GM19463 (cell line): Measurements from ENCODE around the gene MED15.
"Not testable (repeated sequence)": the region's sequence is repeated elsewhere in the genome, so short reads cannot be mapped to it uniquely, and the experiment has no call there.

ENCODE experiments used
- ATAC-seq: cut with Tn5 transposase; IDR thresholded peaks from one replicate; pipeline ENCODE4 v1.9.1; 2021; ENCODE audit warnings: mild to moderate bottlenecking, moderate library complexity; ENCODE audit not compliant: unreplicated experiment

Gene MED15

DNA sequence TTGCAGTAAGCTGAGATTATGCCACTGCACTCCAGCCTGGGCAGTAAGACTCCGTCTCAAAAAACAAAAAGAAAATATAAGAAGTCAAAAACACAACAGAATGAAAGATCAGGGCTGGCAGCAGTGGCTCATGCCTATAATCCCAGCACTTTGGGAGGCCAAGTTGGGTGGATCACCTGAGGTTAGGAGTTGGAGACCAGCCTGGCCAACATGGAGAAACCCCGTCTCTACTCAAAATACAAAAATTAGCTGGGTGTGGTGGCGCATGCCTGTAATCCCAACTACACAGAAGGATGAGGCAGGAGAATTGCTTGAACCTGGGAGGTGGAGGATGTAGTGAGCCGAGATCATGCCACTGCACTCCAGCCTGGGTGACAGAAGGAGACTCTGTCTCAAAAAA is 87.1 kb downstream of the MED15 start:
- not testable (repeated sequence) for ATAC-seq

DNA sequence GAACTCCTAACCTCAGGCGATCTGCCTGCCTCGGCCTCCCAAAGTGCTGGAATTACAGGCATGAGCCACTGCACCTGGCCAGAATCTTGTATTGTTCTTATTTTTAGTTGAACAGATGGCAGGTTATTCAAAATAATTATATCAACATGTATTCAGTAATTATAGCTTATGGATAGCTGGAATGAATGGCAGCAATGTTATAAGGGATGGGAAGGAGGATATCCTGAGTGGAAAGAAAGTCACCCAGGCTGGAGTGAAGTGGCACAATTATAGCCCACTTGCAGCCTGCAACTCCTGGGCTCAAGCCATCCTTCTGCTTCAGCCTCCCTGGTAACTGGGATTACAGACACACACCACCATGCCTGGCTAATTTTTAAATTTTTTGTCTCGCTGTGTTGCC is 88.1 kb downstream of the MED15 start:
- no peak for ATAC-seq

DNA sequence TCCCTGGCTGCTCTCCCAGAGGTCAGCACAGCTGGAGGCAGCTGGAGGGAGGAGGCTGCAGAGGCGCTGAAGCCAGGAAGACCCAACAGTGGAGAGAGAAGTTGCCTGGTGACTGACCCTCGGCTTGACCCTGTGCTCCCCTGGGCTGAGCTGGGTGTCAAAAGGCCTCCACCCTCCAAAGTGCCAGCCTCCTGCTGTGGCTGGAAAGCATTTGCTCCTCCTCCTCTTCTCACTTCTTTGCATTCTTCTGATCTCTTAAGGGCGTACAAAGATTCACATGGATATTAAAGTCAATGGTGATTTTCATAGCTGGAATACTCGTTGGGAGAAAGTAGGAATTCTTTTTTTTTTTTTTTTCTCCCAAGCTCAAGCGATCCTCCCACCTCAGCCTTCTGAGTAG is 91.7 kb downstream of the MED15 start:
- ATAC-seq: no peak

DNA sequence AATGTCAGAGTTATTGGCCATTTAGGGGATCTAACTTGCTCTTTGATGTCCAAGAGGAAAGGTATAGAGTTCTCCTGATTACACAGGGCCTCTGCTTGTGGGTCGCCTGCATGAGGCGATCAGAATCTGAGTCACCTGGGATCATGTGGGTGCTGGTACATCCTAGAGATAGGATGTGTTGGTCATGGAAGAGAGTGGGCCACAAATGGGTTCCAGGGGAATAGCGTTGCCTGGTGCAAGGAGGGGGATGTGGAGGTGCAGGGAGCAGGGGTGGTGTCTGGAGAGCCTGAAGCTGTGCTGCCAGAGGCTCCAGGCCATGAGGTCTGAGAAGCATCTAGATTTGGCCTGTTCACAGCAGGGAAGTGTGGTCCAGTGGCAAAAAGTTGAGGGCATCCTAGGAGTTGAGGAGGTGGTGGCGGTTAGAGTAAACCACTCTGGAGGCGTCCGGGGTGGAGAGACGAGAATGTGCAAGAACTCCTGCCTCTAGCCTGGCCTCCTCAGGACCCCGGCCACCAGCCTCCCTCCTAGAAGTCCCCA is 92.8 kb downstream of the MED15 start:
- ATAC-seq: no peak

DNA sequence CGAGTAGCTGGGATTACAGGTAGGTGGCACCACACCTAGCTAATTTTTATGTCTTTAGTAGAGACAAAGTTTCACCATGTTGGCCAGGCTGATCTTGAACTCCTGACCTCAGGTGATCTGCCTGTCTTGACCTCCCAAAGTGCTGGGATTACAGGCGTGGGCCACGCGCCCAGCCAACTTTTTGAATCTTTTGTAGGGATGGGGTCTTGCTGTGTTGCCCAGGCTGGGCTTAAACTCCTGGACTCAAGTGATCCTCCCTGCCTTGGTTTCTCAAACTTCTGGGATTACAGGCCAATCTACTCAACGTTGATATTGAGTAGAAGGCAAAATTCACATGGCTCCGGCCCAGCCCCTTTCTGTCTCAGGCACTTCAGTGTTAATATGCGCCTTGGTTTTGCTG is 93.9 kb downstream of the MED15 start:
- no peak for ATAC-seq

DNA sequence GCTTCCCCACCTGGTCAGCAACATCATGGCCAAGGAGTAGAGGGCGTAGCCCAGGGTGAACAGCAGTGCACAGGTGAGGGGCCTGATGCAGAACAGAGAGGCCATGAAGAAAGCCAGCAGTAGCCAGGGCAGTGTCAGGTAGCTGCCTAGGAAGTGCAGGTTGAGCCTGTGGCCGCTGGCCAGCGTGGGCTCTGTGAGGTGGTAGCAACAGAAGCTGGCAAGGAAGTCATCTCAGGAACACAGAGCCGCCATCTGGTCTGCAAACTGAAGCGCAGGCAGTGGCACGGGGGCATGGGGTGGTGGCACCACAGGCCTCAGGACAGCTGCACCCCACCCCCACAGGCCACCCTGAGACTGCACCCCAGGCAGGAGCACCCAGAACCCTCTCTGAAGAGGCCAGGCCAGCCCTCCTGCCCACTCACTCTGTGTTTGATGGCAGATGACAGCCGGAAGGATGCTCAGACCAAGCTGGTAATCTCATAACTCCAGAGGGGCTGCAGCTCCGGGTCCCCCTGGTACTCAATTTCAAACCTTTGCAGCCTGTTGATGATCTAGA is 95.3 kb downstream of the MED15 start:
- no peak for ATAC-seq

DNA sequence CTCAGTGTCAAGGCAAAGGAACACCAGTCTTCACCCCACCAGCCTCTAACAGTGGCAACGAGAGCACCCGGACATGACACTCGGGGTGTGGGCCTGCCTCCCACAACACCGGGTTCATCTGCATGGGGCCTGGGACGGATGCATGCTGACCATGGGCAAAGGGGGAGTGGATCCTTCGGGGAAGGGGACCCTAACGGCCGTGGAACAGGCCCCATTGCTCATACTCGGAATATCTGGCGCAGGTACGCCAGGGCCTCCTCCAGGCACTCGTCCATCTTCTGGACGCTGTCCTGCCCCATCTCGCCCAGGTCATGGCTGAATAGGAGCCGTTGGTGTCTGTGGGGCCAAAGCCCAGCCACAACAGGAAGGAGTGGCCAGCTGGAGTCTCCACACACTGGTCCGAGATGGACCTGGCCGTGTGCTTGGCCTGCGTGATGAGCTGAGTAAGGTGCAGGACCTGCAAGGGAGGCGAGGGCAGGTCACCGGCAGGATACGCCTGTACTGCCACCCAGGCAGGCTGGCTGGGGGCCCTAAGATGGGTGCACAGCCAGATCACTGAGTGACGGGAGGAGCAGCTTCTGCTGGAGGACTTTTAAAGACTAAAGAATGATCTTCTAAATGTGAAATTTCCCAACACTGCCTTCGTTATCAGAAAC is 96.8 kb downstream of the MED15 start:
- no peak for ATAC-seq

DNA sequence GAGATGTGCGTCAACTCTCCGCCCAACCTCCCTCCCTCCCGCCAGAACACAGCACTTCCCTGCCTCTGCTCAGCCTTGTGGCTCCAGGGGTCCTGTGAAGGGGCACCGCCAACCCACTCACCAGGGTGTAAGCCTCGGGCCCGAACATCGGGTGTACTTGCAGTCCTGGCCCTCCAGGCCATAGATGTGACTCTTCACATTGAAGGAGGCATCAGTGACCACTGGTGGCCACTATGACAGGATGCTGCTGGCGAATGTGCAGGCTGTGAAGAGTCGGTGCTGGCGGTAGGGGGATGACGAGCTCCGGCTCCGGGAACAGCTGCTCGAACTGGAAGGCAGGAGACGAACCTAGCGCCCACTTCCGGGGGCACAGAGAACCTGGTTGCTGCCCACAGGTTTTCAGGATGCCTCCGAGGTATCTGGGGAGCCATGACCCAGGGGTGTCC is 97.4 kb downstream of the MED15 start:
- ATAC-seq: no peak

DNA sequence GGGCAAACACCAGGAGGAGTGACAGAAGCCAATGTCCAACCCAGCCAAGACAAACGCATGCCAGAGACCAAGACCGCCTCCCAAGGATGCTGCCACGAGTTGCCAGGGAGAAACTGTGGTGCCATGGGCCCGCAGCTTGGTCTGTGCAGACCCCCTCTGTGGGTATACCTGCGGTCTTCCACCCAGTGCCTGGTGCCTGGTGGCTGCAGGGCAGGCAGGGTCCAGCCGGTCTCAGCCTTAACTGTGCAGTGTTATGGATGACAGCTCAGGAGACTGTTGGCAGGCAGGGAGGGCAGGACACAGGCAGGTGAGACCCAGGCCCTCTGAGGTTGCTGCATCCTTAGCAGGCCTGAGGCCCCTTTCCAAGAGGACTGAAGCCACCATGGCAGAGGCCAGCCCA is 97.9 kb downstream of the MED15 start:
- no peak for ATAC-seq

DNA sequence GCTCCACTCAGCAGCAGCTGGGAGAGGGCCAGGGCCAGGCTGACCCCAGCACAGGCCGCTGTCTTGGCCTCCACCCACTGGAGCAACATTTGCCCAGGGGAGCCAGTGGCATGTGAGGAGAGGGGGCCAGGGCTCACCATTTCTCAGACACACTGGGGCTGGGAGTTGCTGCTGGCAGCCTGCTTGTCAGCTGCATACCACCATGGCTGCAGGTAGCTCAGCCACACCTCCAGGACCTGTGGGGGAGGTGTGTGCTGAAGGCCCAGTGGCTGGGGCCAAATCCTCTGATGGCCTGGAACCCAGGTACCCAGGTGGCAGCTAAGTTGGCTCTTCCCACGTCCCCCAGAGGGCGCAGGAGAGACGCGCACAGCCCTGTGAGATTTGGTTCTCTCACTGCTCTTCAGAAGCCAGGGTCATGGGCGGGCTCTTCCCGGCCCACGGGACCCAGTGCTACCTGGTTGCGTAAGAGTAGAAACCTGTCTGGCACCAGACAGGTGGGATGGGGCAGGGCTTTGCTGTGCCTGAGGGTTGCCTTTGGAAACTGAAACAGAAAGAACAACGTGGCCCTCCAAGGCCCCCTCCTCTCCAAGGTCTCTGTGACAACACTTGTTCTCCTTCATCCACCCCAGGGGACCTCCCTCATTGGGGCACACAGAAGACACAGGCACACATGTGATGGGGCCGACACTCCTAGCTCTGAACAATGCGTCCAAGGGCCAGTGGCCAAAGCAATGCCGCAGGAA is 98.8 kb downstream of the MED15 start:
- ATAC-seq: no peak

DNA sequence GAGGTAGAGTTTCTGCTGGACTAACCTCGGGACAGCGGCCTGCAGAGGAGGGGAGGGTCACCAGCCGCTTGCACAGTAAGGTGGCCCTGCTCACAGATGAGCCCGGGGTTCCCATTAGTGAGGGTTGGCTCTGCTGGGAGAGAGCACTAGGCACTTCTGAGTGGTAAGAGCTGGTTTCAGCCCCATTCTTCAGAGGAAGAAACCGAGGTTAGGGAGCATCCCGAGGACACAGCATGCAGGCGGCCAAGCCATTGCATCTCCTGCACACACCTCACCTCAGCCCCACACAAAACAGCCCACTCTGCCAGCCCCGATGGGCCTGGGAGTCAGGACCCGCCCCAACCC is 99.3 kb downstream of the MED15 start:
- ATAC-seq: no peak

DNA sequence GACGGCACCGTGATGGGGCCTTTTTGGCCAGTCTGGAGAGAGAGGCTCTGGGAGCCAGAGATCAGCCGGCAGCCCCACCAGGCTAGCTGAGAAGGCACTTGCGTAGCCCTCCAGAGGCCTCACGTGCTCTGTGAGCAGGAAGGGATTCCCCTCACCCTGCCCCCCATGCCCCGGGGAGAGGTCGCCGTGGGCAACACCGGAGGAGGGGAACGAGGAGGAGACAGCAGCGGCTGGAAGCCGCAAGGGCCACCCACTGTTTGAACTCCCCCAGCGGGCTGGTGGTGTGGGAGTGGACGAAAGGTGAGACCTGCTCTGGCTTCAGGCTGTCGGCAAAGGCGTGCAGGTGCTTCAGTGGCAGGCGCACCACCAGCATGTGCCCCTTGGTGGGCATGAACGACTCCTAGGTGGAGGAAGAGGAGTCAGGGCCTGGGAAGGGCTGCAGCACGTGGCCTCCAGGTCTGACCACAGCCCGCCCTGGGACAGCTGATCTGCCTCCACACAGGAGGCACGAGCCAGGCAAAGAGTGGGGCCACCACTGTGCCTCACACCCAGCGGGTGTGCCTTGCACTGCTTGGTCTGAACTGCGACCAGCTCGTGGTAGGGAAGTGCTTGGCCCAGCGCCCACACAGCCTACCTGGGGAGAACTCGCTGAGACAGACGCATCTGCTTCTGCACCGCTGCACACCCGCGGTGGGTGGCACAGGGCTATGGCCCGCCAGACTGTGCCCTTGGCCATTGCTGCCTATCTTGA is 99.9 kb downstream of the MED15 start:
- ATAC-seq: no peak

DNA sequence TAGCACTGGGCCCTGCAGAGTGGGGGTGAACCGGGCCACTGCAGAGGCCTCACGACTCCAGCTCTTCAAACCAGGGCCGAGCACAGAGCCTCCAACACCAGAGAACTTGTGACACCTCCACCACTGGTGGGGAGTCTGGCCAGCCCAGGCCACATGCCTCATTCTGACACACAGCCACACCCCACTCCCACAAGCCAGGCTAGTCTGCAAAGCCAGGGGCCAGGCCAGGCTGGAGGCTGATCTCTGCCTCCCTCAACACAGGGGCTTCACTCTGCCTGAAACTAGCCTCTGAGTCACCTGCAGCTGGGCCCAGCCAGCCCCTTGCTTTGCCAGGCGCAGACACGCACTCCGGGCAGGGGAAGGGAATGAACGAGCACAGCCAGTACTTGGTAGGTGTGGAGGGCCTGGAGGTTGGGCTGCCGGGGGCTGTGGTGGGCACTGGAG is 102.9 kb downstream of the MED15 start:
- ATAC-seq: no peak

DNA sequence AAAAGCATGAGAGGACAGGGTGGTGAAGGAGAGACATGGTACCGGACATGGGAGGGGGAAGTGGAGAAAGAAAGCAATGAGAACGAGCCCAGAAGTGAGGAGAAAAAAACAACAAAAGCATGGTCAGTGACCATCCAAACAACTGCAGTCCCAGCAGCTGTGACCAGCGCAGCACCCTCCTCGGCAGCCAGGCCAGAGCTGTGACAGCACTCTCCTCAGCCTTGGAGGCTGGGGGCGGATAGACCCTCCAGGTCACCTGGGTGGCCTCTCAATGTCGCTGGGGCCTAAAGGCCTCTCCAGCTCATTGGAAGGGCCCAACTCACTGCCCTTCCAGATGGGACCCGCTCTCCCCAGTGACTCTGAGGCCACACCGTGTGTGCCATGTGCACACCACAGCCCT is 103.3 kb downstream of the MED15 start:
- ATAC-seq: no peak

DNA sequence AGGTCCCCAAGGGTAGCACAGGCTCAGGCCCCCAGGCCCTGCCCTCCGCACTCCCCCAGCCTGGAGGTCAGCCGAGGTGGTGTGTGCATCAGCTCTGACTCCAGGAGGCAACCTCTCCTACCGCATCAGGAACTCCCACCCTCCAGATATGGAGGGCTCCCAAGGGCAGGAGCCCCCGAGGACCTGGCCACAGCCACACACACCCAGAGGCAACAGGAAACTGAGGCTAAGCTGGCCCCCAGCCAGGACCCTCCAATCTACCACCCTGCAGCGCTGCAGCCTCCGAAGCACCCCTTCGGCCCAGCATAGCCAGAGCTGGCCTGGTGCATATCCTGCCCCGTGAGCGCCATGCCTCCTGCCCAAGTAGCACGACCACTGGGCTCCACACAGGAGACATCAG is 104.0 kb downstream of the MED15 start:
- ATAC-seq: no peak

DNA sequence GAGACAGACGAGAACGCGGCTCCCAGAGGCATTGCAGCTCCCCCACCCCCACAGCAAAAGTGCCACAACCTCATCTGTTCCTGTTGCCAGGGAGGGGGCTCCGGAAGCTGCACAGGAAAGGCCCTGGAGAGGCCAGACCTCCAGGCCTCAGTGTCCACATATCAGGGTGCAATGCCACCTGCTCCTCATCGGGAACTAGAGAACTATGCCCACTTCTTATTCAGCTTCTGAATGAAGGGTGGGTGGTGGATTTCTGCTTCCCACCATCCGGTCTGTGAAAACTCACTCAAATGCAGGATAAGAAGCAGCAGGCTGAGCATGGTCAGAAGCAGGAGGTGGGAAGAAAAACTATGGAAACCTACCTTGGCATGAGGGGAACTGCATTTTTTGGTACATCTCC is 105.9 kb downstream of the MED15 start:
- no peak for ATAC-seq

DNA sequence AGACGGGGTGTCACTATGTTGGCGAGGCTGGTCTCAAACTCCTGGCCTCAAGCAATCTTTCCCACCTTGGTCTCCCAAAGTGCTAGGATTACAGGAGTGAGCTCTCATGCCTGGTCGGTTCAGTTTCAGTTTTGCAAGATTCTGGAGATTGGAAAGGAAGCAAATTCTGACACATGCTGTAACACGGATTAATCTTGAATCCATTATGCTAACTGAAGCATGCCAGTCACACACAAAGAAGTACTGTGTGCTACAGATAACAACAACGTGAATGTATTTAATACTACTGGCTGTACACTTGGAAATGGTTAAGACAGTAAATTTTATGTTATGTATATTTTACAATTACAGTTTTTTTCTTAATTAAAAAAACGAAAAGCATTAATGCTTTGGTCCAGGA is 107.6 kb downstream of the MED15 start:
- ATAC-seq: no peak

DNA sequence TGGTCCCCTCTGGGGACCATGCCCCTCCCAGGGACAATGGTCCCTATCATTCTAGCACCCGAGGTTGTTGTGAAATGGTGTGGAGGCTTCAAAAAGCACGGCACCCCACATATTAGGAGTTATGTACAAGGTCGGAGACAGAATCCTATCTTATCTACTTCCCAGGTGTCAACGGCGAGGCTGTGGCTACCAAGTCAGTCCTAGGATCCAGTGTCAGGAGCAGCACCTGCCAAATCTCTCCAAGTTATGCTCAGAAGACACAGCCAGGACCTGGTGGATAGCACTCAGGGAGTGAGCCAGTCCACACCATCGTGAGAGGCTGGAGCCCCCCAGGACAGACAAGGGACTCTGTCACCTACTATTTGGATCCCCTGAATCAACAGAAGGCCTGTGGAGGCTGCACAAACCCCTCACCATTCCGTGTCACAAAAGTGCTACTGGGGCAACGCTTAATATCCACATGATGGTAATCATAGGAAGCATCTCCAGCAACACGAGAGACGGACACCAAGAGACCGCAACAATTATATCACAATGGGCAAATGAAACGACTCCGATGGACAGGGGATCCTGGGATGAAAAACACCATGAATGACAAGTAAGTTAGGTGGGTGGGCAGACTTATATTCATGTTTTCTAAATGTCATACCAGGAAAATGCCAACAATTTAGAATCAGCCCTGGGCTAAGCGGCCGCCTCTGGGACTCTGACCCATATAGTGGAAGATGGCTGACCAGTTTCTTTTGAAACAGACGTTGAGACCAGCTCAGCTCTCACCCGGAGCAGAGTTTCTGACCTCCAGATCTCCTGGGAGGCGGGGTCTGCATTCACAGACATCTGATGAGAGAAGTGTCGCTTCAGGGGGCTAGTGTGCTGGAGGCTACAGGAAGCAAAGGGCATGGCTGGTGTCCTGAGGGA is 108.4 kb downstream of the MED15 start:
- no peak for ATAC-seq

DNA sequence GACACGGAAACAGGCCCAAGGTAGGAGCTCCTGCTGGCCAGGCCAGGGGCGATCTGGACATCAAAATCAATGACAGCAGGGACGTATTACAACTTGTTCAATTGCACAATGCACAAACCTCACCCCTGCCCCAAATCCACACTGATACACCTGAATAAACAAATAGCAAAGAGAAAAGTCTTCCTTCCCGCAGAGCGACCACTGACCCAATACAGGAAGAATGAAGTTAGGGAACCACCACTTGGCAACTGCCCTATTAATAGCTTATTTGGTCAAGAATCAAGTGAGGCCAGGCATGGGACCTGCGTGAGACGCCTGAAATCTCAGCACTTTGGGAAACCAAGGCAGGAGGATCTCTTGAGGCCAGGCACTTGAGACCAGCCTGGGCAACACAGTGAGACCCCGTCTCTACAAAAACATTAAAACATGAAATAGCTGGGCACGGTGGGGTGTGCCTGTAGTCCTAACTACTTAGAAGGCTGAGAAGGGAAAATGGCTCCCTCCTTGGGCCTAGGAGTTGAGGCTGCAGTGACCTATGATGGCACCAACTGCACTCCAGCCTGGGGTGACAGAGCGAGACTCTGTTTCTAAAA is 109.1 kb downstream of the MED15 start:
- ATAC-seq: no peak

DNA sequence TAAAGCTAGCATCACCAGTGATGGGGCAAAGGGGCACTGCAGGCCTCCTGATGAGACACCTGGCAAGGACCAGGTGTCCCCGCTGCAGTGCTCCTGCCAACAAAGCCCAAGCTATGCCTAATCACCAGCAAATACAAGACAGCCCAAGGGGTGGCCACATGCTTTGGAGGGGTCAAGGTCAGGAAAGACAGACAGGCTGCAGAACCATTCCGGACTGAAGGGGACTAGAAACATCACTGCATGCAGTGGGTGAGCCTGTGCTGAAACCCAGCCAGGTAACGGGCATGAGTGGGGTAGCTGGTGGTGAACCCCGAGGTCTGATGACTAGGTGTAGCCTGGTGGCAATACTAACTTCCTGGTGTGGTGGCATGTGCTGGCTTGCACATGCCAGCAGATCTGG is 111.1 kb downstream of the MED15 start:
- no peak for ATAC-seq
